WTC11 (cell line): ENCODE results near the gene SEC16A. TPM values are rescaled to one million over a fixed set of nuclear protein-coding genes. Genes with fewer than 3 reads are reported as not detected.

Experiments used
- ATAC-seq: fragments of 200-7000 bp; cut with Tn5 transposase; 2 replicates; pipeline ENCODE4 v1.10.0; 2021; ENCODE audit warnings: mild to moderate bottlenecking, moderate library complexity
- CTCF ChIA-PET: fragments of 300-600 bp; sonication (Branson Sonifier 250); formaldehyde crosslinking; loops from one replicate; lab custom pipeline; 2021; ENCODE audit warnings: antibody characterized with exemption; lab: Charles Lee
- POLR2A ChIA-PET: fragments of 350-600 bp; sonication (Branson Sonifier 250); formaldehyde crosslinking; loops from one replicate; lab custom pipeline; 2021; ENCODE audit warnings: antibody characterized with exemption; lab: Charles Lee
- DNase-seq: peaks from one replicate; pipeline ENCODE4 v3.0.0; 2021; ENCODE audit warnings: low spot score
- H3K27ac Mint-ChIP-seq: 2 replicates; pipeline ENCODE4 v1.8.0; 2021; ENCODE audit warnings: mixed read lengths
- H3K27me3 Mint-ChIP-seq: 2 replicates; pipeline ENCODE4 v1.8.0; 2021; ENCODE audit warnings: low read depth, mild to moderate bottlenecking, moderate library complexity, mixed read lengths
- H3K36me3 Mint-ChIP-seq: 2 replicates; pipeline ENCODE4 v1.8.0; 2021; ENCODE audit warnings: mixed read lengths
- H3K4me1 Mint-ChIP-seq: 2 replicates; pipeline ENCODE4 v1.8.0; 2022; ENCODE audit warnings: mixed read lengths
- H3K4me3 Mint-ChIP-seq: 2 replicates; pipeline ENCODE4 v1.8.0; 2021; ENCODE audit warnings: mild to moderate bottlenecking, moderate library complexity, mixed read lengths
- H3K9me3 Mint-ChIP-seq: 2 replicates; pipeline ENCODE4 v1.8.0; 2021; ENCODE audit warnings: mixed read lengths
- AR ChIP-seq: fragments of 250-450 bp; sonication (Bioruptor Pico); IDR thresholded peaks from 2 replicates; pipeline ENCODE4 v1.9.0; 2021; ENCODE audit warnings: mild to moderate bottlenecking
- ATF1 ChIP-seq: sonication (generic); formaldehyde crosslinking; IDR thresholded peaks from 2 replicates; pipeline ENCODE4 v1.8.1; 2023; ENCODE audit warnings: mild to moderate bottlenecking, moderate library complexity, missing genetic modification reagents
- CTCF ChIP-seq: fragments of 200-600 bp; IDR thresholded peaks from 2 replicates; pipeline ENCODE4 v1.8.0; 2022; ENCODE audit warnings: antibody characterized with exemption
- E2F4 ChIP-seq: sonication (generic); formaldehyde crosslinking; IDR thresholded peaks from 2 replicates; pipeline ENCODE4 v1.8.1; 2022; ENCODE audit warnings: low read depth, mild to moderate bottlenecking, moderate library complexity, missing genetic modification reagents, borderline replicate concordance
- ELF4 ChIP-seq: sonication (generic); formaldehyde crosslinking; IDR thresholded peaks from 2 replicates; pipeline ENCODE4 v1.8.1; 2022; ENCODE audit warnings: low read depth, mild to moderate bottlenecking, moderate library complexity, missing genetic modification reagents
- HMGXB4 ChIP-seq: sonication (generic); formaldehyde crosslinking; IDR thresholded peaks from 2 replicates; pipeline ENCODE4 v1.8.1; 2023; ENCODE audit warnings: mild to moderate bottlenecking, moderate library complexity, missing genetic modification reagents
- IRF1 ChIP-seq: sonication (generic); formaldehyde crosslinking; IDR thresholded peaks from 2 replicates; pipeline ENCODE4 v1.8.0; 2023; ENCODE audit warnings: missing genetic modification reagents
- JUN ChIP-seq: sonication (generic); formaldehyde crosslinking; IDR thresholded peaks from 2 replicates; pipeline ENCODE4 v1.8.0; 2023; ENCODE audit warnings: mild to moderate bottlenecking, missing genetic modification reagents
- PRRX2 ChIP-seq: fragments of 250-450 bp; sonication (Bioruptor Pico); IDR thresholded peaks from 2 replicates; pipeline ENCODE4 v1.8.0; 2021; ENCODE audit warnings: mild to moderate bottlenecking
- SP1 ChIP-seq: sonication (generic); formaldehyde crosslinking; conservative IDR thresholded peaks from 2 replicates; pipeline ENCODE4 v1.8.1; 2022; ENCODE audit warnings: missing genetic modification reagents
- TEAD1 ChIP-seq: sonication (generic); formaldehyde crosslinking; IDR thresholded peaks from 2 replicates; pipeline ENCODE4 v1.8.0; 2022; ENCODE audit warnings: mild to moderate bottlenecking, missing genetic modification reagents
- USF2 ChIP-seq: sonication (generic); formaldehyde crosslinking; IDR thresholded peaks from 2 replicates; pipeline ENCODE4 v1.8.1; 2023; ENCODE audit warnings: mild to moderate bottlenecking, missing genetic modification reagents, moderate library complexity
- ZBTB21 ChIP-seq: sonication (generic); formaldehyde crosslinking; IDR thresholded peaks from 2 replicates; pipeline ENCODE4 v1.8.1; 2023; ENCODE audit warnings: mild to moderate bottlenecking, missing genetic modification reagents, borderline replicate concordance
- ZNF121 ChIP-seq: sonication (generic); formaldehyde crosslinking; IDR thresholded peaks from 2 replicates; pipeline ENCODE4 v1.8.0; 2023; ENCODE audit warnings: missing genetic modification reagents
- ZNF512 ChIP-seq: sonication (generic); formaldehyde crosslinking; IDR thresholded peaks from 2 replicates; pipeline ENCODE4 v1.8.1; 2022; ENCODE audit warnings: missing genetic modification reagents, borderline replicate concordance
- ZSCAN18 ChIP-seq: fragments of 250-450 bp; sonication (Bioruptor Pico); IDR thresholded peaks from 2 replicates; pipeline ENCODE4 v2.1.2; 2022; ENCODE audit warnings: mild to moderate bottlenecking, moderate library complexity
- total RNA-seq: library from RNA; stranded (reverse); gene quantifications from 3 replicates; pipeline ENCODE4 v1.2.3, GENCODE V29; 2021

Gene SEC16A
- total RNA-seq, 1 experiment from 2014 or later: 70.9 TPM

- no peak for TF ChIP-seq ZSCAN18
Measured at GRCh38 chr9:136496181-136496580, 13.3 kb upstream of the SEC16A start (continued).

GRCh38 chr9:136495238-136495800 lies 12.5 kb upstream of the SEC16A start:
- Mint-ChIP-seq H3K36me3 (peaks cover 13% of the 10 kb centered on the region; the same call in 1 of the 2 replicates), H3K9me3 (peaks cover 3% of the 10 kb centered on the region; the same call in 1 of the 2 replicates), H3K27me3 (no peaks in the 10 kb centered on the region), H3K4me1 (no peaks in the 10 kb centered on the region), H3K4me3 (no peak overlapping the region), H3K27ac (no peak overlapping the region)
- no peak for ATAC-seq
- ChIA-PET CTCF (interaction anchor here (1.2 to 1.4 kb wide), 2 partner anchors 10 to 35 kb away, joined by 3 to 4 read pairs; no protein-coding TSS in a partner anchor), POLR2A (interaction anchor here (0.6 kb wide), 1 partner anchor 77 kb away, joined by 3 read pairs; no protein-coding TSS in a partner anchor)
- TF ChIP-seq AR (CRISPR knock-in tag): no peak
- TF ChIP-seq ZNF512 (CRISPR knock-in tag): no peak
- no peak for TF ChIP-seq USF2 (CRISPR knock-in tag)
- TF ChIP-seq ELF4 (CRISPR knock-in tag): no peak
- TF ChIP-seq ZNF121: no peak
- DNase-seq: no peak

GRCh38 chr9:136494531-136495215 lies 11.8 kb upstream of the SEC16A start:
- H3K27me3 Mint-ChIP-seq: no peaks in the 10 kb centered on the region
- H3K36me3 Mint-ChIP-seq: peaks cover 9% of the 10 kb centered on the region; the same call in 1 of the 2 replicates
- peaks cover 3% of the 10 kb centered on the region; the same call in 1 of the 2 replicates for H3K9me3 Mint-ChIP-seq
- ChIA-PET CTCF (interaction anchor here (1.2 to 1.4 kb wide), 2 partner anchors 9 to 35 kb away, joined by 3 to 4 read pairs; no protein-coding TSS in a partner anchor), POLR2A (interaction anchor here (0.6 kb wide), 1 partner anchor 78 kb away, joined by 3 read pairs; no protein-coding TSS in a partner anchor)
- DNase-seq: no peak
- no peak overlapping the region for H3K27ac Mint-ChIP-seq
- no peak for ATAC-seq
- TF ChIP-seq SP1 (CRISPR knock-in tag) (no peak), HMGXB4 (no peak), JUN (CRISPR knock-in tag) (no peak), ATF1 (no peak), E2F4 (no peak), TEAD1 (CRISPR knock-in tag) (no peak), PRRX2 (no peak), ZBTB21 (CRISPR knock-in tag) (no peak), CTCF (no peak), IRF1 (CRISPR knock-in tag) (no peak)
- H3K4me3 Mint-ChIP-seq: no peak overlapping the region
- no peaks in the 10 kb centered on the region for H3K4me1 Mint-ChIP-seq
